MM.1S (cell line): Measurements from ENCODE around the gene CD300A.

ENCODE experiments used
- CTCF ChIP-seq: fragments of 300-600 bp; sonication (generic); IDR thresholded peaks from 2 replicates; pipeline ENCODE4 v1.5.1; 2016; ENCODE audit warnings: antibody characterized with exemption, low read length, mixed read lengths
- EZH2 ChIP-seq: fragments of 300-600 bp; sonication (generic); optimal IDR thresholded peaks from 2 replicates; pipeline ENCODE3; 2017; ENCODE audit warnings: low read depth, mild to moderate bottlenecking, antibody characterized with exemption, low read length, mixed read lengths

DNA sequence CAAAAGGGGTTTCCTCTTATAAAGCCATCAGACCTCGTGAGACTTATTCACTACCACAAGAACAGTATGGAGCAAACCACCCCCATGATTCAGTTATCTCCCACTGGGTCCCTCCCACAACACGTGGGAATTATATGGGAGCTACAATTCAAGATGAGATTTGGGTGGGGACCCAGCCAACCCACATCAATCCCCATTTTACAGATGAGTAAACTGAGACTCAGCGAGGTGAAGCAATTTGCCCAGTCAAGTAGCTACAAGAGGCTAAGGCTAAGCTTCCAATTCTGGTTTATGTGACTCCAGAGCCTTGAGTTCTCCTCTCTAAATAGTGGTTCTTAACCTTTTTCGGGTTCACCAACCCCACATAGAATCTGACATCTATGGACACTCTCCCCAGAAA, 8.8 kb downstream of the CD300A start:
- no peak for TF ChIP-seq EZH2
- TF ChIP-seq CTCF, result no peak
